Lower lobe of right lung (tissue), 2 donors: Measurements from ENCODE around the gene RFX3. TPM values are rescaled to one million over a fixed set of nuclear protein-coding genes. Genes with fewer than 3 reads are reported as not detected.
A peak's percentile ranks its signal among the peaks of the same experiment; 100 is the strongest.

Experiments
- ATAC-seq, 2 donors: fragments of 200-7000 bp; cut with Tn5 transposase; one replicate each; pipeline ENCODE4 v1.9.1; 2020 to 2022; ENCODE audit warnings: mild to moderate bottlenecking in 2 of 2, moderate library complexity in 2 of 2
- DNase-seq: peaks from one replicate; pipeline ENCODE4 v3.0.0-alpha.2; 2020
- H3K27ac ChIP-seq: fragments of 200-600 bp; one replicate; pipeline ENCODE4 v1.8.0; 2022
- H3K27me3 ChIP-seq: fragments of 200-600 bp; one replicate; pipeline ENCODE4 v1.8.0; 2022; ENCODE audit warnings: low read depth
- H3K36me3 ChIP-seq: fragments of 200-600 bp; one replicate; pipeline ENCODE4 v1.8.0; 2022; ENCODE audit warnings: mild to moderate bottlenecking
- H3K4me1 ChIP-seq: fragments of 200-600 bp; one replicate; pipeline ENCODE4 v1.8.0; 2022
- H3K4me3 ChIP-seq: fragments of 200-600 bp; one replicate; pipeline ENCODE4 v1.8.0; 2022; ENCODE audit warnings: mild to moderate bottlenecking
- H3K9me3 ChIP-seq: fragments of 200-600 bp; one replicate; pipeline ENCODE4 v1.8.0; 2022
- CTCF ChIP-seq: fragments of 200-600 bp; IDR thresholded peaks from one replicate; pipeline ENCODE4 v1.8.0; 2022; ENCODE audit warnings: antibody characterized with exemption, mild to moderate bottlenecking
- intact Hi-C: fragments of 100-400 bp; cut with DNase I; formaldehyde crosslinking; loops from one replicate; pipeline ENCODE4 v1.11.0; 2022
- total RNA-seq: library from RNA; stranded (reverse); fragmentation: NEBNext Ultra II Directional; extraction: Animal tissue kit (Norgen Biotek cat#: 25700); gene quantifications from one replicate; pipeline ENCODE4 v1.2.1, GENCODE V29; 2021
- donor health status: DM: no; HTN: yes; CAD: no; lungs with severe emphysema.

The RFX3 gene
- total RNA-seq, 1 donor from 2014 or later, result 25.4 TPM

DNA sequence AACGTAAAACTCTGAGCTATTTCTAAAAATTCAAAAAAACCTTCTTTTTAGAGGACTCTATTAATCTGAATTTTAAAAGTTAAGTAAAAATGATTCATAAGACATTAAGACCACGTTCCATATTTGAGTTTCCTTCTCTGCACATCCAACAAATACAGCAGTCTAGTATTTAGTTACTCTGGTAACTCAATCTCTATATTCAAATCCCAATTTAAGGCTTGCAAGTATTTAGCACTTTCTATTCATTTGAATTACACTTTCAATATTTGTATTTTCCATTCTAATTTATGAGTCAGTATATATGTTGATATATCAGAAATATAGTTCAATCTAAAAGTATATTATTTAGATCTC is 17.7 kb downstream of the RFX3 start:
- no peaks in the 10 kb centered on the region for H3K9me3 ChIP-seq
- DNase-seq (no peak), ATAC-seq (no peak)
- no peaks in the 10 kb centered on the region for H3K36me3 ChIP-seq
- no peak overlapping the region for H3K4me3 ChIP-seq
- H3K27ac ChIP-seq, result peak overlapping the region; percentile 47
- TF ChIP-seq CTCF, result no peak
- H3K27me3 ChIP-seq, result no peaks in the 10 kb centered on the region
- intact Hi-C loops, result no loop called here
- H3K4me1 ChIP-seq, result peaks cover 12% of the 10 kb centered on the region

- H3K4me3 ChIP-seq, result no peak overlapping the region
- no peaks in the 10 kb centered on the region for H3K9me3 ChIP-seq
- no peaks in the 10 kb centered on the region for H3K27me3 ChIP-seq
- DNase-seq, result no peak
- TF ChIP-seq CTCF, result no peak
- H3K4me1 ChIP-seq, result peaks cover 12% of the 10 kb centered on the region
- peak; percentile 73 to 74 for ATAC-seq
- H3K36me3 ChIP-seq, result no peaks in the 10 kb centered on the region
- intact Hi-C loops, result no loop called here
- H3K27ac ChIP-seq, result peak overlapping the region; percentile 47
Observed at GRCh38 chr9:3507395-3508077, 18.3 kb downstream of the RFX3 start.

DNA sequence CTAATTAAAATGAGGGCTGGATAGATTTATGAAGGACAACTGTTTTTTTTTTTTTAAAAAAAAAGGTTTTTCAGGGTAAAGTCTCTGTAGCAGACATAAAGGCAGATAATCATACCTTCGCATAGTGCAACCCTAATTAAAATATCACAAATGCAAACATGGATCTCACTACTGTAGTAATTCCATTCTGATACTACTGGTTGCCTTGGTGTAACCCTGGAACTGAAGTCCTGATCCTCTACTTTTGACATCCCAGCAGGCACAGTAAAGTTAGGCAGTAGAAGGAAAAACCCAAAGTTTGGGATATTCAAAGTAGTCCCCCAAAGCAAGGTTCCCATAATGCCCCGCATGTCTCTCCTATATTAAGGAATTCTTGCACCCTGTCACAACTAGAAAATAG is 19.6 kb downstream of the RFX3 start:
- ATAC-seq (no peak), DNase-seq (no peak)
- H3K27me3 ChIP-seq, result no peaks in the 10 kb centered on the region
- intact Hi-C loops, result no loop called here
- H3K4me3 ChIP-seq, result no peak overlapping the region
- H3K9me3 ChIP-seq, result no peaks in the 10 kb centered on the region
- no peaks in the 10 kb centered on the region for H3K36me3 ChIP-seq
- no peak overlapping the region for H3K27ac ChIP-seq
- peaks cover 5% of the 10 kb centered on the region for H3K4me1 ChIP-seq
- TF ChIP-seq CTCF, result no peak

- ATAC-seq, result peak in 1 of 2 donors; percentile 33
Observed at GRCh38 chr9:3502560-3503398, 23.0 kb downstream of the RFX3 start.

DNA sequence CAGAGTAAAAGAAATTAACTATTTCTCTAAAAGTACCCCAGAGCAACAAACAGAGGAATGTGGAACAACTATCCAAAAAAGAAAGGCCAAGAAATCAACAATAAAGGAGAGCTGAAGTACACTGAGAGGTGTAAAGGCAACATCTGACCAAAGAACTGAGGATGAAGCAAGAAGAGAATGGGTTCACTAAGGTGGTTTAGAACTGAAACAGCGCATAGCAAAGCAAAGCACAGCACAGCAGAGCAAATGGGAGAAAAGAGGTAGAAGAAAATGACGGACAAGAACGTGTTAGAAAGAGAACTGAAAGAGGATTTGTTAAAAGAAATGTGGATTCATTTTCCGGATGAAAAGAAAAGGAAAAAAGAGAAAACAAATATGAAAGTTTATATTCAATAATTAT is 25.8 kb downstream of the RFX3 start:
- intact Hi-C loops, result no loop called here
- DNase-seq (no peak), ATAC-seq (no peak)
- Histone ChIP-seq H3K36me3 (no peaks in the 10 kb centered on the region), H3K4me1 (peaks cover 13% of the 10 kb centered on the region), H3K27me3 (no peaks in the 10 kb centered on the region), H3K27ac (no peak overlapping the region), H3K4me3 (no peak overlapping the region), H3K9me3 (no peaks in the 10 kb centered on the region)
- TF ChIP-seq CTCF, result no peak

More at GRCh38 chr9:3502560-3503398, 23.0 kb downstream of the RFX3 start:
- no peak overlapping the region for H3K4me3 ChIP-seq
- H3K36me3 ChIP-seq, result no peaks in the 10 kb centered on the region
- no peaks in the 10 kb centered on the region for H3K9me3 ChIP-seq
- H3K27ac ChIP-seq, result no peak overlapping the region
- TF ChIP-seq CTCF, result no peak
- intact Hi-C loops, result no loop called here
- H3K4me1 ChIP-seq, result peaks cover 6% of the 10 kb centered on the region
- H3K27me3 ChIP-seq, result no peaks in the 10 kb centered on the region
- DNase-seq, result no peak
